PFSK-1 (cell line): ENCODE results near the gene AP3S2.

Experiments used
- FOXP2 ChIP-seq: optimal IDR thresholded peaks from 2 replicates; pipeline ENCODE3; 2011; ENCODE audit warnings: borderline replicate concordance, control low read depth, inconsistent platforms; ENCODE audit not compliant: insufficient read depth; ENCODE audit errors: extremely low read length, extremely low read depth
- POLR2AphosphoS5 ChIP-seq: IDR thresholded peaks from 2 replicates; pipeline ENCODE4 v1.6.1; 2012; ENCODE audit warnings: low read depth, mild to moderate bottlenecking, control low read depth, low read length, moderate library complexity
- REST ChIP-seq, 2 experiments: IDR thresholded peaks; 2 replicates each; pipeline versions ENCODE4 v1.6.1 to v1.8.0; 2011 to 2012; ENCODE audit warnings: low read depth in 2 of 2, low read length in 2 of 2, control low read depth in 1 of 2, inconsistent platforms in 1 of 2, mild to moderate bottlenecking in 1 of 2, moderate library complexity in 1 of 2; ENCODE audit not compliant: insufficient read depth in 1 of 2
- SIN3A ChIP-seq: IDR thresholded peaks from 2 replicates; pipeline ENCODE4 v1.6.1; 2012; ENCODE audit warnings: mild to moderate bottlenecking, low read length, moderate library complexity, borderline replicate concordance; ENCODE audit not compliant: insufficient read depth
- TAF1 ChIP-seq: IDR thresholded peaks from 2 replicates; pipeline ENCODE4 v1.6.1; 2012; ENCODE audit warnings: low read length, control low read depth, borderline replicate concordance; ENCODE audit not compliant: insufficient read depth

The AP3S2 gene

GRCh38 chr15:89855948-89856347 is 37.8 kb downstream of the AP3S2 start:
- TF ChIP-seq TAF1 (no peak), POLR2AphosphoS5 (no peak)

- TF ChIP-seq FOXP2 (no peak), POLR2AphosphoS5 (no peak), REST (IDR thresholded peaks at IDR 0.05; ENCODE audit: insufficient read depth in 1 of 2, low read depth in 2 of 2, low read length in 2 of 2) (no peak), SIN3A (no peak), TAF1 (no peak)
Measured at GRCh38 chr15:89852342-89852995, 41.3 kb downstream of the AP3S2 start.

GRCh38 chr15:89851673-89852341 is 42.0 kb downstream of the AP3S2 start:
- no peak for TF ChIP-seq TAF1
- TF ChIP-seq REST (IDR thresholded peaks at IDR 0.05; ENCODE audit: insufficient read depth in 1 of 2, low read depth in 2 of 2, low read length in 2 of 2) = no peak
- no peak for TF ChIP-seq FOXP2
- TF ChIP-seq POLR2AphosphoS5 = no peak
- TF ChIP-seq SIN3A = no peak

- no peak for TF ChIP-seq POLR2AphosphoS5
- no peak for TF ChIP-seq TAF1
- TF ChIP-seq REST (IDR thresholded peaks at IDR 0.05; ENCODE audit: insufficient read depth in 1 of 2, low read depth in 2 of 2, low read length in 2 of 2) = no peak
- no peak for TF ChIP-seq FOXP2
- no peak for TF ChIP-seq SIN3A
Measured at GRCh38 chr15:89848970-89849292, 44.9 kb downstream of the AP3S2 start.

- TF ChIP-seq SIN3A = no peak
- TF ChIP-seq FOXP2 = no peak
- no peak for TF ChIP-seq REST (IDR thresholded peaks at IDR 0.05; ENCODE audit: insufficient read depth in 1 of 2, low read depth in 2 of 2, low read length in 2 of 2)
- TF ChIP-seq POLR2AphosphoS5 = no peak
- TF ChIP-seq TAF1 = no peak
Measured at GRCh38 chr15:89847101-89847500, 46.7 kb downstream of the AP3S2 start.
